Middle frontal gyrus (tissue), 1 donor: ENCODE results near the gene DAP.
"Not testable (repeated sequence)": the region's sequence is repeated elsewhere in the genome, so short reads cannot be mapped to it uniquely, and the experiment has no call there.

ENCODE experiments used
- DNase-seq: peaks from one replicate; pipeline ENCODE4 v3.0.0-alpha.2; 2015; ENCODE audit warnings: low spot score; ENCODE audit errors: extremely low spot score

The DAP gene

GRCh38 chr5:10655972-10656830 is 104.8 kb downstream of the DAP start:
- no peak for DNase-seq

GRCh38 chr5:10655161-10655971 is 105.7 kb downstream of the DAP start:
- no peak for DNase-seq

- no peak for DNase-seq
Observed at GRCh38 chr5:10654566-10654965, 106.5 kb downstream of the DAP start.

- no peak for DNase-seq
Observed at GRCh38 chr5:10653751-10654400, 107.2 kb downstream of the DAP start.

- DNase-seq: no peak
Observed at GRCh38 chr5:10653043-10653442, 108.0 kb downstream of the DAP start.

- no peak for DNase-seq
Observed at GRCh38 chr5:10652606-10653005, 108.4 kb downstream of the DAP start.

- DNase-seq: no peak
Observed at GRCh38 chr5:10652151-10652550, 108.9 kb downstream of the DAP start.

GRCh38 chr5:10649666-10650380 is 111.2 kb downstream of the DAP start:
- no peak for DNase-seq

GRCh38 chr5:10648806-10649665 is 112.0 kb downstream of the DAP start:
- DNase-seq: no peak

- no peak for DNase-seq
Observed at GRCh38 chr5:10647640-10648039, 113.4 kb downstream of the DAP start.

GRCh38 chr5:10645671-10646070 is 115.4 kb downstream of the DAP start:
- DNase-seq: no peak

GRCh38 chr5:10645146-10645545 is 115.9 kb downstream of the DAP start:
- no peak for DNase-seq

- no peak for DNase-seq
Observed at GRCh38 chr5:10644192-10644591, 116.8 kb downstream of the DAP start.

- DNase-seq: no peak
Observed at GRCh38 chr5:10642367-10642766, 118.7 kb downstream of the DAP start.

- DNase-seq: no peak
Observed at GRCh38 chr5:10639846-10640368, 121.1 kb downstream of the DAP start.

GRCh38 chr5:10638723-10639122 is 122.3 kb downstream of the DAP start:
- DNase-seq: not testable (repeated sequence)

GRCh38 chr5:10637944-10638343 is 123.1 kb downstream of the DAP start:
- no peak for DNase-seq

- DNase-seq: no peak
Observed at GRCh38 chr5:10636363-10637142, 124.5 kb downstream of the DAP start.

- no peak for DNase-seq
Observed at GRCh38 chr5:10635867-10636350, 125.1 kb downstream of the DAP start.
